ENCODE data around the gene PABPC1L. TPM values are rescaled to one million over a fixed set of nuclear protein-coding genes. Genes with fewer than 3 reads are reported as not detected.

Gene PABPC1L
- total and polyA plus RNA-seq, 8 donors = 8.6 to 106 (median 27.7) TPM

GRCh38 chr20:44914924-44915323 lies 5.1 kb downstream of the PABPC1L start:
- intact Hi-C loops (cut with DNase I; ENCODE audit: low total_unique reads) = no loop called here
- H3K36me3 ChIP-seq = peaks cover 0 to 48% (median 26%) of the 10 kb centered on the region in 4 donors
- H3K4me3 ChIP-seq = no peak overlapping the region
- no peaks in the 10 kb centered on the region for H3K9me3 ChIP-seq
- no peak overlapping the region for H3K27ac ChIP-seq
- no peaks in the 10 kb centered on the region for H3K27me3 ChIP-seq
- no peak for DNase-seq
- peaks cover 0 to 17% (median 14%) of the 10 kb centered on the region in 4 donors for H3K4me1 ChIP-seq
- TF ChIP-seq EP300 (IDR thresholded peaks at IDR 0.05) = no peak
- no peak for TF ChIP-seq POLR2A (IDR thresholded peaks at IDR 0.05)
- TF ChIP-seq, protein P1, sequence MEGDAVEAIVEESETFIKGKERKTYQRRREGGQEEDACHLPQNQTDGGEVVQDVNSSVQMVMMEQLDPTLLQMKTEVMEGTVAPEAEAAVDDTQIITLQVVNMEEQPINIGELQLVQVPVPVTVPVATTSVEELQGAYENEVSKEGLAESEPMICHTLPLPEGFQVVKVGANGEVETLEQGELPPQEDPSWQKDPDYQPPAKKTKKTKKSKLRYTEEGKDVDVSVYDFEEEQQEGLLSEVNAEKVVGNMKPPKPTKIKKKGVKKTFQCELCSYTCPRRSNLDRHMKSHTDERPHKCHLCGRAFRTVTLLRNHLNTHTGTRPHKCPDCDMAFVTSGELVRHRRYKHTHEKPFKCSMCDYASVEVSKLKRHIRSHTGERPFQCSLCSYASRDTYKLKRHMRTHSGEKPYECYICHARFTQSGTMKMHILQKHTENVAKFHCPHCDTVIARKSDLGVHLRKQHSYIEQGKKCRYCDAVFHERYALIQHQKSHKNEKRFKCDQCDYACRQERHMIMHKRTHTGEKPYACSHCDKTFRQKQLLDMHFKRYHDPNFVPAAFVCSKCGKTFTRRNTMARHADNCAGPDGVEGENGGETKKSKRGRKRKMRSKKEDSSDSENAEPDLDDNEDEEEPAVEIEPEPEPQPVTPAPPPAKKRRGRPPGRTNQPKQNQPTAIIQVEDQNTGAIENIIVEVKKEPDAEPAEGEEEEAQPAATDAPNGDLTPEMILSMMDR (IDR thresholded peaks at IDR 0.05) = no peak
- no peak for TF ChIP-seq POLR2AphosphoS5 (IDR thresholded peaks at IDR 0.05)
- WGBS, 5 donors = 63 to 79% (median 73%) methylated on average over 1 of the region's 1 CpG

DNA sequence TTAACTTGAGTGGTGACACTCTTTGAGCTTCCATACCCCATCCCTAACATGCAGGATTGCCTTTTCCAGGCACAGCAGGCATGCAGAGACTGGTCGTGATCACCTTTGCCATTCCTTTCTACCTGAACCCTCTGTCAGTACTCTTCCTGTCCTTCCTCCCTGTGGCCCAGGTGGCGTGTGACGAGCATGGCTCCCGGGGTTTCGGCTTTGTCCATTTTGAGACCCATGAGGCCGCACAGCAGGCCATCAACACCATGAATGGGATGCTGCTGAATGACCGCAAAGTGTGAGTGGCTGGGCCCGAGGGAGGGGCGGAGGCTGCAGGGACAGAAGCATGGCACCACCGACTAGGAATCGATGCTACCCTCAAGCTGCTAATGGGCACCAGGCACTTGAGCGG lies 6.7 kb downstream of the PABPC1L start:
- TF ChIP-seq POLR2A (IDR thresholded peaks at IDR 0.05) = no peak
- no peak for TF ChIP-seq EP300 (IDR thresholded peaks at IDR 0.05)
- TF ChIP-seq, protein P1 (IDR thresholded peaks at IDR 0.05) = no peak
- no peak for TF ChIP-seq POLR2AphosphoS5 (IDR thresholded peaks at IDR 0.05)
- H3K36me3 ChIP-seq = peaks cover 0 to 51% (median 27%) of the 10 kb centered on the region in 4 donors
- intact Hi-C loops (cut with DNase I; ENCODE audit: low total_unique reads) = no loop called here
- H3K9me3 ChIP-seq = no peaks in the 10 kb centered on the region
- WGBS, 5 donors = 91 to 97% (median 95%) methylated on average over 9 to 12 of the region's 12 CpGs
- H3K4me1 ChIP-seq = peaks cover 0 to under 1% (median under 1%) of the 10 kb centered on the region in 4 donors
- H3K27me3 ChIP-seq = no peaks in the 10 kb centered on the region
- no peak for DNase-seq
- H3K27ac ChIP-seq = no peak overlapping the region
- no peak overlapping the region for H3K4me3 ChIP-seq

DNA sequence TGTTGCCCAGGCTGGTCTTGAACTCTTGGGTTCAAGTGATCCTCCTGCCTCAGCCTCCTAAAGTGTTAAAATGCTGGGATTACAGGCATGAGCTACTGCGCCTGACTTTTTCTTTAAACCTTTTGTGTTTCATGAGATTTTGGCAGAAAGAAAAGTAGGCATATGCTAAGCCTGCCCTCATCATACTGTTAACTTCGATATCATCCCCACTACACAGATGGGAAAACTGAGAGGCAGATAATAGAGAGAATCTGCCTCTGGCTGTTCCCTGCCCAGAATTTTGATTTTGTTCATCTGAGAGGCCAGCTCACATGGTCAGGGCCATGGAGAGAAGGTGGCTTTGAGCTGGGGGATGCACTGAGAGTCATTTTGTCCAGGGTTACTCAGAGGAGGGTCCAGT lies 7.5 kb downstream of the PABPC1L start:
- H3K36me3 ChIP-seq = peaks cover 0 to 58% (median 34%) of the 10 kb centered on the region in 4 donors
- no peak overlapping the region for H3K27ac ChIP-seq
- no peaks in the 10 kb centered on the region for H3K27me3 ChIP-seq
- intact Hi-C loops (cut with DNase I; ENCODE audit: low total_unique reads) = no loop called here
- 95 to 100% (median 97%) methylated on average over 2 of the region's 2 CpGs for WGBS, 5 donors
- no peaks in the 10 kb centered on the region for H3K9me3 ChIP-seq
- H3K4me3 ChIP-seq = no peak overlapping the region
- no peaks in the 10 kb centered on the region for H3K4me1 ChIP-seq
- DNase-seq = no peak
- no peak for TF ChIP-seq EP300 (IDR thresholded peaks at IDR 0.05)
- TF ChIP-seq POLR2A (IDR thresholded peaks at IDR 0.05) = no peak
- TF ChIP-seq, protein P1 (IDR thresholded peaks at IDR 0.05) = no peak
- no peak for TF ChIP-seq POLR2AphosphoS5 (IDR thresholded peaks at IDR 0.05)

DNA sequence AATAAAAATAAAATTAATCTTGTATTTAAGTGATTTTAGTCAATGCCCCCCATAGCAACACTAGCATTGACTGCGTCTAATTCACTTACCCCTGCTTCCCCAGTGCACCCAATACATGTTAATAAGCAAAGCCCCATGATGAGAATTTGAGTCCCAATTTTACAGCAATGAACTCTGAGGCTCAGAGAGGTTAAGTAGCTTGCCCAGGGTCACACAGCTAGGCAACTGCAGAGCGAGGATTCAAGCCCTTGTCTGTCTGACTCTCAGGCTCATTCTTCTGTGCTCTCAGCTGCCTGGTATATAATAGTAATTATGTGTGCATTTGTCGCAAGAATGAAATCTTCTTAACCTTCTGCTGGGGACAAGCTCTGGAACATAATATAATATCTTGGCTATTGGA lies 8.5 kb downstream of the PABPC1L start:
- intact Hi-C loops (cut with DNase I; ENCODE audit: low total_unique reads) = no loop called here
- H3K9me3 ChIP-seq = no peaks in the 10 kb centered on the region
- H3K27me3 ChIP-seq = no peaks in the 10 kb centered on the region
- peaks cover 0 to 58% (median 33%) of the 10 kb centered on the region in 4 donors for H3K36me3 ChIP-seq
- WGBS, 5 donors = 94 to 98% (median 97%) methylated on average over 3 of the region's 3 CpGs
- TF ChIP-seq POLR2AphosphoS5 (IDR thresholded peaks at IDR 0.05) (no peak), POLR2A (IDR thresholded peaks at IDR 0.05) (no peak), EP300 (IDR thresholded peaks at IDR 0.05) (no peak)
- TF ChIP-seq, protein P1 (IDR thresholded peaks at IDR 0.05) = no peak
- H3K4me1 ChIP-seq = no peaks in the 10 kb centered on the region
- DNase-seq = no peak
- H3K4me3 ChIP-seq = no peak overlapping the region
- H3K27ac ChIP-seq = no peak overlapping the region
